Keratinocyte (primary cell): ENCODE results near the gene CXCL12. TPM values are rescaled to one million over a fixed set of nuclear protein-coding genes. Genes with fewer than 3 reads are reported as not detected.

Experiments used
- DNase-seq: peaks from one replicate; pipeline ENCODE4 v3.0.0-alpha.2; 2011; ENCODE audit warnings: low read depth, missing footprints, low spot score
- FAIRE-seq: peaks from 2 replicates; lab custom pipeline; 2011; peaks lifted over from hg19 to GRCh38; lab: Jason Lieb, UNC
- H2AFZ ChIP-seq: 2 replicates; pipeline ENCODE4 v1.6.0; 2012; ENCODE audit warnings: low read length, control low read depth, inconsistent platforms; ENCODE audit not compliant: control insufficient read depth
- H3K27ac ChIP-seq: 2 replicates; pipeline ENCODE4 v1.5.1; 2011; ENCODE audit warnings: low read length; ENCODE audit not compliant: control insufficient read depth, insufficient read depth
- H3K27me3 ChIP-seq: 3 replicates; pipeline ENCODE4 v1.6.0; 2011; ENCODE audit warnings: low read length; ENCODE audit not compliant: control insufficient read depth, insufficient read depth; ENCODE audit errors: extremely low read depth
- H3K36me3 ChIP-seq, 2 experiments: 2 replicates in 1 of 2; 3 replicates in 1 of 2; pipeline ENCODE4 v1.5.1; 2011; ENCODE audit warnings: low read length in 2 of 2, mild to moderate bottlenecking in 1 of 2; ENCODE audit not compliant: control insufficient read depth in 2 of 2, insufficient read depth in 2 of 2; ENCODE audit errors: extremely low read depth in 1 of 2
- H3K4me1 ChIP-seq: 3 replicates; pipeline ENCODE4 v1.5.1; 2011; ENCODE audit warnings: low read length; ENCODE audit not compliant: control insufficient read depth, insufficient read depth; ENCODE audit errors: extremely low read depth
- H3K4me2 ChIP-seq: 3 replicates; pipeline ENCODE4 v1.6.0; 2011; ENCODE audit warnings: low read depth, low read length; ENCODE audit not compliant: control insufficient read depth, insufficient read depth; ENCODE audit errors: extremely low read depth
- H3K4me3 ChIP-seq, 3 experiments: fragments of 200-600 bp in 1 of 3; sonication (generic) in 1 of 3; 2 replicates in 2 of 3; 3 replicates in 1 of 3; pipeline ENCODE4 v1.5.1; 2011 to 2016; ENCODE audit warnings: low read length in 3 of 3, mild to moderate bottlenecking in 3 of 3, control low read depth in 2 of 3, inconsistent platforms in 1 of 3, low read depth in 1 of 3, mixed read lengths in 1 of 3, mixed run types in 1 of 3, moderate library complexity in 1 of 3; ENCODE audit not compliant: control insufficient read depth in 2 of 3, insufficient read depth in 2 of 3; ENCODE audit errors: extremely low read depth in 1 of 3
- H3K79me2 ChIP-seq: 2 replicates; pipeline ENCODE4 v1.6.0; 2012; ENCODE audit warnings: low read length; ENCODE audit not compliant: control insufficient read depth, insufficient read depth
- H3K9ac ChIP-seq: 3 replicates; pipeline ENCODE4 v1.6.0; 2011; ENCODE audit warnings: low read length; ENCODE audit not compliant: control insufficient read depth, insufficient read depth; ENCODE audit errors: extremely low read depth
- H3K9me1 ChIP-seq: 3 replicates; pipeline ENCODE4 v1.6.0; 2011; ENCODE audit warnings: low read length; ENCODE audit not compliant: control insufficient read depth, insufficient read depth; ENCODE audit errors: extremely low read depth
- H3K9me3 ChIP-seq: 2 replicates; pipeline ENCODE4 v1.5.1; 2012; ENCODE audit warnings: low read depth, low read length; ENCODE audit not compliant: control insufficient read depth
- H4K20me1 ChIP-seq: 3 replicates; pipeline ENCODE4 v1.6.0; 2011; ENCODE audit warnings: low read length; ENCODE audit not compliant: control insufficient read depth, insufficient read depth; ENCODE audit errors: extremely low read depth
- CTCF ChIP-seq, 3 experiments: IDR thresholded peaks in 1 of 3; conservative IDR thresholded peaks in 1 of 3; optimal IDR thresholded peaks in 1 of 3; 2 replicates in 2 of 3; 3 replicates in 1 of 3; pipeline versions ENCODE3 to v1.5.1; 2011; ENCODE audit warnings: low read length in 3 of 3, mild to moderate bottlenecking in 3 of 3, moderate library complexity in 2 of 3, control low read depth in 1 of 3, inconsistent platforms in 1 of 3; ENCODE audit not compliant: insufficient read depth in 2 of 3; ENCODE audit errors: extremely low read depth in 1 of 3
- EZH2 ChIP-seq: IDR thresholded peaks from one replicate; pipeline ENCODE4 v1.6.1; 2012; ENCODE audit warnings: inconsistent platforms, mild to moderate bottlenecking, low read length, moderate library complexity
- dilution Hi-C: fragments of 300-500 bp; cut with MboI; formaldehyde crosslinking; loops from one replicate; pipeline ENCODE4 v1.7.0; 2020; ENCODE audit warnings: low sequenced_read_pairs; ENCODE audit not compliant: extremely low pct_ligation_motif_present
- polyA plus RNA-seq, 5 experiments: library from polyadenylated mRNA; depleted of rRNA in 3 of 5; stranded (reverse) in 3 of 5; stranded (forward) in 1 of 5; unstranded in 1 of 5; fragments of >200 nt; gene quantifications; 1 replicate in 1 of 5; 2 replicates in 3 of 5; 3 replicates in 1 of 5; pipeline versions ENCODE4 v1.2.1 to v1.2.3, GENCODE V29; 2011 to 2012; ENCODE audit warnings: missing spikeins in 2 of 5, low read depth in 1 of 5, low replicate concordance in 1 of 5

Gene CXCL12
- polyA plus RNA-seq, 1 donor (not counting 4 experiments of a cell fraction or from before 2014, with no cell fraction given) = not detected

- Histone ChIP-seq H3K36me3 (no peaks in the 10 kb centered on the region), H3K9me3 (peaks cover 9% of the 10 kb centered on the region), H3K4me3 (no peak overlapping the region), H3K27ac (no peak overlapping the region), H3K4me2 (no peak overlapping the region), H3K9ac (no peak overlapping the region), H3K4me1 (no peaks in the 10 kb centered on the region), H3K9me1 (no peaks in the 10 kb centered on the region), H2AFZ (no peak overlapping the region), H3K27me3 (no peaks in the 10 kb centered on the region), H4K20me1 (no peaks in the 10 kb centered on the region), H3K79me2 (no peaks in the 10 kb centered on the region)
- TF ChIP-seq EZH2 (no peak), CTCF (optimal IDR thresholded peaks at IDR 0.05 in 1 of 3, IDR thresholded peaks at IDR 0.05 in 1 of 3, conservative IDR thresholded peaks at IDR 0.05 in 1 of 3; ENCODE audit: extremely low read depth in 1 of 3, insufficient read depth in 2 of 3, low read length in 3 of 3) (no peak)
- DNase-seq (no peak), FAIRE-seq (no peak)
- dilution Hi-C loops = no loop called here
Measured at GRCh38 chr10:44427037-44427436, 42.1 kb upstream of the CXCL12 start.

DNA sequence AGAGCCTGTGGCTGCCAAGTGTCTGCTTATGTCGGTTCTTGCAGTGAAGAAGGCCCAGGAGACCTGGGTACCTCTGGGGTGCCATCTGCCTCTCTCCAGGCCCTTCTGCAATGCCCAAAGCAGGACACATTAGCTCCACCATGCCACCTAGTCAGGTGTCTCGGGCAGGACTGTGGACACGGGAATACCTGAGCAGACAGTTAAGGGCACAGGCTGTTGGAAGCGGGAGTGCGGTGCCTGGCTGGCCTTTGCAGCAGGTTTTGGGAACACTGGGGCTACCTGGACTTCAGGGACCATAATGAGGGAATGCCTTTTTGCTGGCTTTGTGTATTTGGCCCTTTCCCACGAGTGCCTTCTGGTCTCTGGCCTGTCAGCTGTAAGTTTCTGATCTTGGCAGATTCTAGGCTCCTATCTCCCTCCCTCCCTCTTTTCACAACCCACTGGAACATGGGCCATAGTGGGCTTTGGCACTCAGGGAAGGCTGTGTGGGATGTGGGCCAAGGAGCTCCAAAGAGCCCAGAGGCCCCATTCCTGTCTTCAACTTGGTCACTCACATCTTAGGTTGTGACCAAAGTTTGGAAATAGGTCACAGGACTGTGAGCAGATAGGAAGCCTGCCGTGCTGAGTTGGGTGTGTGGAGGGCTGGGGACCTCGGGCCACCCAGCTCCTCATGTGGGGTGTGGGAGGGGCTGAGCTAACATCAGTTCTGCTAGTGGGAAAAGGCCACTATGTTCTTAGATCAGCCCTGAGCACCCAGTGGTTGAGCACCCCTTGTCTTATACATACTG is 41.5 kb upstream of the CXCL12 start:
- DNase-seq (no peak), FAIRE-seq (no peak)
- Histone ChIP-seq H2AFZ (no peak overlapping the region), H3K79me2 (no peaks in the 10 kb centered on the region), H4K20me1 (no peaks in the 10 kb centered on the region), H3K4me1 (no peaks in the 10 kb centered on the region), H3K9ac (no peak overlapping the region), H3K27ac (no peak overlapping the region), H3K4me2 (no peak overlapping the region), H3K36me3 (no peaks in the 10 kb centered on the region), H3K4me3 (no peak overlapping the region), H3K9me3 (peaks cover 9% of the 10 kb centered on the region), H3K9me1 (no peaks in the 10 kb centered on the region), H3K27me3 (no peaks in the 10 kb centered on the region)
- dilution Hi-C loops = no loop called here
- no peak for TF ChIP-seq CTCF (optimal IDR thresholded peaks at IDR 0.05 in 1 of 3, IDR thresholded peaks at IDR 0.05 in 1 of 3, conservative IDR thresholded peaks at IDR 0.05 in 1 of 3; ENCODE audit: extremely low read depth in 1 of 3, insufficient read depth in 2 of 3, low read length in 3 of 3)
- no peak for TF ChIP-seq EZH2
